HepG2 (cell line): ENCODE results near the gene RUVBL2. TPM values are rescaled to one million over a fixed set of nuclear protein-coding genes. Genes with fewer than 3 reads are reported as not detected.

Experiments used
- AGO1 ChIP-seq: fragments of 200-400 bp; formaldehyde crosslinking; IDR thresholded peaks from 2 replicates; pipeline ENCODE4 v1.6.1; 2017; ENCODE audit warnings: mild to moderate bottlenecking, low read depth, low read length, moderate library complexity; ENCODE audit not compliant: poor library complexity, severe bottlenecking
- ATF7-NPFF ChIP-seq: sonication (generic); formaldehyde crosslinking; IDR thresholded peaks from 2 replicates; pipeline ENCODE4 v1.8.1; 2023; ENCODE audit warnings: mild to moderate bottlenecking, low read depth, missing genetic modification reagents, moderate library complexity
- JUN ChIP-seq: sonication (generic); formaldehyde crosslinking; IDR thresholded peaks from 2 replicates; pipeline ENCODE4 v1.4.0; 2020; ENCODE audit warnings: mild to moderate bottlenecking, missing genetic modification reagents
- MEF2D ChIP-seq: sonication (generic); formaldehyde crosslinking; IDR thresholded peaks from 2 replicates; pipeline ENCODE4 v1.5.1; 2020; ENCODE audit warnings: mild to moderate bottlenecking, missing genetic modification reagents
- MLX ChIP-seq: IDR thresholded peaks from 2 replicates; pipeline ENCODE4 v1.6.1; 2016
- MZF1 ChIP-seq: sonication (generic); formaldehyde crosslinking; IDR thresholded peaks from 2 replicates; pipeline ENCODE4 v1.8.1; 2023; ENCODE audit warnings: mild to moderate bottlenecking, missing genetic modification reagents, borderline replicate concordance
- NCOA1 ChIP-seq: sonication (generic); formaldehyde crosslinking; IDR thresholded peaks from 2 replicates; pipeline ENCODE4 v1.9.0; 2021; ENCODE audit warnings: missing genetic modification reagents
- NFKB2 ChIP-seq: sonication (generic); formaldehyde crosslinking; IDR thresholded peaks from 2 replicates; pipeline ENCODE4 v1.4.0; 2020; ENCODE audit warnings: missing genetic modification reagents, borderline replicate concordance
- REL ChIP-seq: sonication (generic); formaldehyde crosslinking; conservative IDR thresholded peaks from 2 replicates; pipeline ENCODE4 v1.8.0; 2022; ENCODE audit warnings: mild to moderate bottlenecking, missing genetic modification reagents, moderate library complexity
- REXO4 ChIP-seq: sonication (generic); formaldehyde crosslinking; IDR thresholded peaks from 2 replicates; pipeline ENCODE4 v1.8.0; 2022; ENCODE audit warnings: missing genetic modification reagents, mild to moderate bottlenecking, borderline replicate concordance
- SIN3A ChIP-seq: IDR thresholded peaks from 2 replicates; pipeline ENCODE4 v1.6.1; 2011; ENCODE audit warnings: low read depth, mild to moderate bottlenecking, control low read depth, low read length, borderline replicate concordance
- SNAI1 ChIP-seq: sonication (generic); formaldehyde crosslinking; IDR thresholded peaks from 2 replicates; pipeline ENCODE4 v1.5.0; 2020; ENCODE audit warnings: mild to moderate bottlenecking, missing genetic modification reagents, borderline replicate concordance
- TMF1 ChIP-seq: sonication (generic); formaldehyde crosslinking; IDR thresholded peaks from 2 replicates; pipeline ENCODE4 v1.8.1; 2022; ENCODE audit warnings: low read depth, missing genetic modification reagents
- ZBTB26 ChIP-seq: IDR thresholded peaks from 2 replicates; pipeline ENCODE4 v1.6.1; 2016; ENCODE audit warnings: missing compliant biosample characterization, missing genetic modification reagents, borderline replicate concordance
- ZBTB39 ChIP-seq: sonication (generic); formaldehyde crosslinking; IDR thresholded peaks from 2 replicates; pipeline ENCODE4 v1.5.0; 2020; ENCODE audit warnings: missing genetic modification reagents
- ZFP36L1 ChIP-seq: sonication (generic); formaldehyde crosslinking; IDR thresholded peaks from 2 replicates; pipeline ENCODE4 v1.8.0; 2022; ENCODE audit warnings: mild to moderate bottlenecking, missing genetic modification reagents, moderate library complexity
- ZFY ChIP-seq: sonication (generic); formaldehyde crosslinking; IDR thresholded peaks from 2 replicates; pipeline ENCODE4 v1.4.0; 2020; ENCODE audit warnings: missing genetic modification reagents
- ZMYM2 ChIP-seq: sonication (generic); formaldehyde crosslinking; IDR thresholded peaks from 2 replicates; pipeline ENCODE4 v1.8.0; 2022; ENCODE audit warnings: mild to moderate bottlenecking, missing genetic modification reagents
- ZNF12 ChIP-seq: sonication (generic); formaldehyde crosslinking; IDR thresholded peaks from 2 replicates; pipeline ENCODE4 v1.5.0; 2020; ENCODE audit warnings: missing genetic modification reagents
- ZNF230 ChIP-seq: sonication (generic); formaldehyde crosslinking; IDR thresholded peaks from 2 replicates; pipeline ENCODE4 v1.4.0; 2020; ENCODE audit warnings: mild to moderate bottlenecking, missing genetic modification reagents
- ZNF24 ChIP-seq: fragments of 450-650 bp; IDR thresholded peaks from 2 replicates; pipeline ENCODE4 v1.6.1; 2017; ENCODE audit warnings: antibody characterized with exemption, mild to moderate bottlenecking
- ZNF260 ChIP-seq: sonication (generic); formaldehyde crosslinking; IDR thresholded peaks from 2 replicates; pipeline ENCODE4 v1.4.0; 2020; ENCODE audit warnings: missing genetic modification reagents, low read depth, mild to moderate bottlenecking, borderline replicate concordance
- ZNF350 ChIP-seq: sonication (generic); formaldehyde crosslinking; IDR thresholded peaks from 2 replicates; pipeline ENCODE4 v1.4.0; 2020; ENCODE audit warnings: mild to moderate bottlenecking, low read depth, missing genetic modification reagents, borderline replicate concordance
- ZNF414 ChIP-seq: sonication (generic); formaldehyde crosslinking; IDR thresholded peaks from 2 replicates; pipeline ENCODE4 v1.5.0; 2020; ENCODE audit warnings: missing genetic modification reagents
- ZNF451 ChIP-seq: sonication (generic); formaldehyde crosslinking; IDR thresholded peaks from 2 replicates; pipeline ENCODE4 v1.5.0; 2020; ENCODE audit warnings: mild to moderate bottlenecking, missing genetic modification reagents
- ZNF850 ChIP-seq: sonication (generic); formaldehyde crosslinking; conservative IDR thresholded peaks from 2 replicates; pipeline ENCODE4 v1.9.0; 2021; ENCODE audit warnings: mild to moderate bottlenecking, missing genetic modification reagents
- polyA plus RNA-seq, 8 experiments: library from polyadenylated mRNA; depleted of rRNA in 3 of 8; stranded (reverse) in 7 of 8; unstranded in 1 of 8; fragments of >200 nt; fragmentation: Illumina TruSeq in 4 of 8; extraction: Trizol in 4 of 8; gene quantifications; 2 replicates each; pipeline versions ENCODE4 v1.2.1 to v1.2.3, GENCODE V29; 2011 to 2016; ENCODE audit warnings: low read depth in 4 of 8, missing spikeins in 1 of 8, mixed read lengths in 1 of 8; ENCODE audit not compliant: insufficient read depth in 1 of 8
- total RNA-seq, 5 experiments: library from RNA; depleted of rRNA; stranded (reverse); fragments of >200 nt; fragmentation: Illumina TruSeq; extraction: Trizol; gene quantifications; 2 replicates each; pipeline ENCODE4 v1.2.3, GENCODE V29; 2016; ENCODE audit warnings: low read depth in 1 of 5

RUVBL2 gene
- total and polyA plus RNA-seq, 2 of the 13 experiments (the other 11 are each of a cell fraction or from before 2014, with no cell fraction given) = 120 to 122 TPM

GRCh38 chr19:48967346-48968178, 26.1 kb upstream of the RUVBL2 start (continued):
- TF ChIP-seq ZMYM2 (CRISPR knock-in tag) (no peak), MZF1 (CRISPR knock-in tag) (no peak), AGO1 (peak; percentile 99), JUN (CRISPR knock-in tag) (no peak), ZNF260 (CRISPR knock-in tag) (no peak), ZNF12 (CRISPR knock-in tag) (no peak), ZNF414 (CRISPR knock-in tag) (no peak), ATF7-NPFF (CRISPR knock-in tag) (0 out of 2 replicates have a peak, but pooled peaks have one; percentile 12), ZNF451 (CRISPR knock-in tag) (0 out of 2 replicates have a peak, but pooled peaks have one; percentile 15), ZBTB26 (CRISPR knock-in tag) (no peak), ZFY (no peak; the same call in 1 of the 2 replicates), REL (CRISPR knock-in tag) (peak; percentile 43; the same call in 1 of the 2 replicates), ZNF850 (CRISPR knock-in tag) (no peak), ZFP36L1 (CRISPR knock-in tag) (no peak; the same call in 1 of the 2 replicates), NFKB2 (CRISPR knock-in tag) (0 out of 2 replicates have a peak, but pooled peaks have one; percentile 32), ZBTB39 (CRISPR knock-in tag) (no peak), SNAI1 (CRISPR knock-in tag) (no peak), MEF2D (CRISPR knock-in tag) (no peak), MLX (CRISPR knock-in tag) (no peak), NCOA1 (CRISPR knock-in tag) (no peak), TMF1 (no peak), ZNF230 (CRISPR knock-in tag) (no peak), REXO4 (CRISPR knock-in tag) (no peak), SIN3A (peak; percentile 50; the same call in 1 of the 2 replicates), ZNF24 (no peak), ZNF350 (CRISPR knock-in tag) (peak; percentile 64; the same call in 1 of the 2 replicates)
